ENCODE results near the gene REXO2.

- TF ChIP-seq CTCF (IDR thresholded peaks at IDR 0.05) (no peak), POLR2A (IDR thresholded peaks at IDR 0.05) (no peak), EP300 (IDR thresholded peaks at IDR 0.05) (no peak)
These were observed 25.3 kb upstream of the REXO2 start for GRCh38 chr11:114413958-114414357.
